Lung (tissue), 12 donors: Measurements from ENCODE around the gene CACNG5. TPM values are rescaled to one million over a fixed set of nuclear protein-coding genes. Genes with fewer than 3 reads are reported as not detected.

Experiments
- ATAC-seq: fragments of 200-7000 bp; cut with Tn5 transposase; one replicate; pipeline ENCODE4 v1.9.1; 2020; ENCODE audit warnings: moderate number of reproducible peaks; ENCODE audit not compliant: insufficient read depth, low FRiP score
- DNase-seq, 3 donors: peaks; one replicate each; pipeline ENCODE4 v3.0.0-alpha.2; 2013 to 2017
- H3K27ac ChIP-seq, 2 donors: one replicate each; pipeline ENCODE4 v1.5.1; 2013; ENCODE audit warnings: mild to moderate bottlenecking in 2 of 2, moderate library complexity in 2 of 2, control low read depth in 1 of 2, inconsistent platforms in 1 of 2, low read depth in 1 of 2, low read length in 1 of 2
- H3K27me3 ChIP-seq, 3 donors: one replicate each; pipeline ENCODE4 v1.5.1; 2013; ENCODE audit warnings: low read length in 2 of 3; ENCODE audit not compliant: control insufficient read depth in 3 of 3, insufficient read depth in 3 of 3
- H3K36me3 ChIP-seq, 4 donors: one replicate each; pipeline ENCODE4 v1.5.1; 2013; ENCODE audit warnings: low read length in 4 of 4, mild to moderate bottlenecking in 1 of 4, moderate library complexity in 1 of 4; ENCODE audit not compliant: control insufficient read depth in 4 of 4, insufficient read depth in 4 of 4
- H3K4me1 ChIP-seq, 5 donors: one replicate each; pipeline ENCODE4 v1.5.1; 2013; ENCODE audit warnings: low read length in 5 of 5, mild to moderate bottlenecking in 2 of 5, moderate library complexity in 1 of 5; ENCODE audit not compliant: control insufficient read depth in 5 of 5, insufficient read depth in 5 of 5
- H3K4me3 ChIP-seq: one replicate; pipeline ENCODE4 v1.5.1; 2013; ENCODE audit warnings: mild to moderate bottlenecking, control low read depth, moderate library complexity
- H3K9ac ChIP-seq, 2 donors: one replicate each; pipeline ENCODE4 v1.5.1; 2013; ENCODE audit warnings: low read length in 2 of 2, control low read depth in 1 of 2; ENCODE audit not compliant: insufficient read depth in 1 of 2
- H3K9me3 ChIP-seq, 4 donors: one replicate each; pipeline ENCODE4 v1.5.1; 2013; ENCODE audit warnings: low read length in 3 of 4, mild to moderate bottlenecking in 1 of 4, moderate library complexity in 1 of 4; ENCODE audit not compliant: control insufficient read depth in 4 of 4, insufficient read depth in 3 of 4
- CTCF ChIP-seq: IDR thresholded peaks from 2 replicates; pipeline ENCODE4 v1.5.1; 2012; ENCODE audit warnings: mild to moderate bottlenecking; ENCODE audit errors: control extremely low read depth, extremely low read depth
- WGBS, 2 donors: extraction: QIAGEN DNeasy Blood & Tissue Kit; methylation state at CpG; one replicate each; pipeline ENCODE4 v1.1.7; 2013; 5-methylcytosine and 5-hydroxymethylcytosine counted together
- polyA plus RNA-seq, 2 donors: library from polyadenylated mRNA; stranded (reverse); fragments of 200-250 nt; gene quantifications; one replicate each; pipeline ENCODE4 v1.2.1, GENCODE V29; 2013
- total RNA-seq, 2 donors: library from RNA; depleted of rRNA in 1 of 2; stranded (reverse); fragments of >200 nt in 1 of 2; gene quantifications; one replicate each; pipeline ENCODE4 v1.2.1, GENCODE V29; 2014 to 2021
- donor health status: control.
- donor health status: control.
- donor health status: Bipolar disorder and iron deficiency.
- donor health status: healthy.
- donor health status: DM: yes; HTN: yes; CAD: no.

Gene CACNG5
- total and polyA plus RNA-seq, 4 donors = not detected

- Histone ChIP-seq H3K9ac (no peak overlapping the region), H3K9me3 (peaks cover 0 to 2% (median 0%) of the 10 kb centered on the region in 4 donors), H3K27me3 (no peaks in the 10 kb centered on the region), H3K36me3 (no peaks in the 10 kb centered on the region), H3K4me3 (no peak overlapping the region), H3K27ac (no peak overlapping the region), H3K4me1 (no peaks in the 10 kb centered on the region)
- DNase-seq (no peak), ATAC-seq (no peak)
- 72 to 73% methylated on average over 10 of the region's 10 CpGs for WGBS, 2 donors
- no peak for TF ChIP-seq CTCF
Observed at GRCh38 chr17:66807182-66807581, 27.7 kb upstream of the CACNG5 start.

GRCh38 chr17:66809408-66809807 is 25.5 kb upstream of the CACNG5 start:
- no peaks in the 10 kb centered on the region for H3K36me3 ChIP-seq
- no peaks in the 10 kb centered on the region for H3K9me3 ChIP-seq
- H3K4me3 ChIP-seq = no peak overlapping the region
- peaks cover 0 to 3% (median 0%) of the 10 kb centered on the region in 3 donors for H3K27me3 ChIP-seq
- 91 to 92% methylated on average over 5 of the region's 5 CpGs for WGBS, 2 donors
- ATAC-seq = no peak
- H3K4me1 ChIP-seq = no peaks in the 10 kb centered on the region
- DNase-seq = no peak
- no peak overlapping the region for H3K27ac ChIP-seq
- no peak for TF ChIP-seq CTCF
- H3K9ac ChIP-seq = no peak overlapping the region

- H3K4me3 ChIP-seq = no peak overlapping the region
- ATAC-seq (no peak), DNase-seq (no peak)
- WGBS, 2 donors = 92 to 93% methylated on average over 12 of the region's 12 CpGs
- no peak for TF ChIP-seq CTCF
- peaks cover 0 to 3% (median 0%) of the 10 kb centered on the region in 3 donors for H3K27me3 ChIP-seq
- no peaks in the 10 kb centered on the region for H3K4me1 ChIP-seq
- H3K9me3 ChIP-seq = no peaks in the 10 kb centered on the region
- H3K27ac ChIP-seq = no peak overlapping the region
- H3K9ac ChIP-seq = no peak overlapping the region
- no peaks in the 10 kb centered on the region for H3K36me3 ChIP-seq
Observed at GRCh38 chr17:66810951-66811682, 23.8 kb upstream of the CACNG5 start.

GRCh38 chr17:66811683-66812054 is 23.2 kb upstream of the CACNG5 start:
- DNase-seq (no peak), ATAC-seq (no peak)
- no peaks in the 10 kb centered on the region for H3K36me3 ChIP-seq
- WGBS, 2 donors = 77 to 89% methylated on average over 9 of the region's 9 CpGs
- H3K4me3 ChIP-seq = no peak overlapping the region
- H3K27me3 ChIP-seq = peaks cover 0 to 3% (median 0%) of the 10 kb centered on the region in 3 donors
- no peak overlapping the region for H3K9ac ChIP-seq
- H3K9me3 ChIP-seq = no peaks in the 10 kb centered on the region
- no peak overlapping the region for H3K27ac ChIP-seq
- no peak for TF ChIP-seq CTCF
- H3K4me1 ChIP-seq = no peaks in the 10 kb centered on the region
